HepG2 (cell line): ENCODE data around the gene FGD2.

Experiments
- CTCF ChIP-seq: sonication (generic); formaldehyde crosslinking; IDR thresholded peaks from 2 replicates; pipeline ENCODE4 v1.5.0; 2020; ENCODE audit warnings: mild to moderate bottlenecking, missing genetic modification reagents, moderate library complexity
- HDAC1 ChIP-seq: sonication (generic); formaldehyde crosslinking; IDR thresholded peaks from 2 replicates; pipeline ENCODE4 v1.5.1; 2020; ENCODE audit warnings: mild to moderate bottlenecking, missing genetic modification reagents
- HNRNPK ChIP-seq: fragments of 200-400 bp; formaldehyde crosslinking; IDR thresholded peaks from 2 replicates; pipeline ENCODE4 v1.6.1; 2018; ENCODE audit warnings: low read length, low read depth, moderate library complexity, mild to moderate bottlenecking; ENCODE audit not compliant: poor library complexity, severe bottlenecking
- KDM5B ChIP-seq: sonication (generic); formaldehyde crosslinking; IDR thresholded peaks from 2 replicates; pipeline ENCODE4 v1.4.0; 2020; ENCODE audit warnings: missing genetic modification reagents, mild to moderate bottlenecking, borderline replicate concordance
- PHF21A ChIP-seq: sonication (generic); formaldehyde crosslinking; IDR thresholded peaks from 2 replicates; pipeline ENCODE4 v1.5.0; 2020; ENCODE audit warnings: mild to moderate bottlenecking, missing genetic modification reagents
- POLR2AphosphoS5 ChIP-seq: IDR thresholded peaks from 2 replicates; pipeline ENCODE4 v1.6.1; 2012; ENCODE audit warnings: low read depth, low read length
- REST ChIP-seq, 2 experiments: IDR thresholded peaks; 2 replicates each; pipeline ENCODE4 v1.6.1; 2011 to 2012; ENCODE audit warnings: low read length in 2 of 2, borderline replicate concordance in 1 of 2, low read depth in 1 of 2, mild to moderate bottlenecking in 1 of 2, moderate library complexity in 1 of 2
- SMAD3 ChIP-seq: sonication (generic); formaldehyde crosslinking; IDR thresholded peaks from 2 replicates; pipeline ENCODE4 v1.4.0; 2020; ENCODE audit warnings: missing genetic modification reagents
- TBP ChIP-seq: sonication (generic); formaldehyde crosslinking; IDR thresholded peaks from 2 replicates; pipeline ENCODE4 v1.5.0; 2020; ENCODE audit warnings: missing genetic modification reagents
- ZNF235 ChIP-seq: sonication (generic); formaldehyde crosslinking; IDR thresholded peaks from 2 replicates; pipeline ENCODE4 v1.8.1; 2023; ENCODE audit warnings: mild to moderate bottlenecking, missing genetic modification reagents, borderline replicate concordance

GRCh38 chr6:37032239-37032638, 26.8 kb downstream of the FGD2 start:
- TF ChIP-seq CTCF (no peak), TBP (CRISPR knock-in tag) (no peak), POLR2AphosphoS5 (no peak), HDAC1 (CRISPR knock-in tag) (no peak), ZNF235 (CRISPR knock-in tag) (no peak), PHF21A (CRISPR knock-in tag) (no peak), REST (IDR thresholded peaks at IDR 0.05; ENCODE audit: borderline replicate concordance in 1 of 2, low read depth in 1 of 2, low read length in 2 of 2) (no peak), HNRNPK (no peak), SMAD3 (CRISPR knock-in tag) (no peak), KDM5B (no peak)
